ENCODE data around the gene C4orf50.

C4orf50 gene

GRCh38 chr4:6055030-6055429, 36.8 kb upstream of the C4orf50 start:
- H3K4me1 ChIP-seq (ENCODE audit: insufficient read depth, low read length), result no peaks in the 10 kb centered on the region
- H3K4me3 ChIP-seq (ENCODE audit: low read depth in 1 of 2, low read length in 2 of 2), result no peak overlapping the region
- H3K9ac ChIP-seq (ENCODE audit: low read depth, low read length), result no peak overlapping the region
- peaks cover 33% of the 10 kb centered on the region for H3K9me3 ChIP-seq (ENCODE audit: insufficient read depth, low read length, severe bottlenecking)
- ATAC-seq (ENCODE audit: insufficient read depth, low read depth), result no peak
- DNase-seq, result no peak
- H3K4me2 ChIP-seq (ENCODE audit: insufficient read depth, low read length), result no peak overlapping the region
- H3K27me3 ChIP-seq (ENCODE audit: insufficient read depth, low read length, poor library complexity), result no peaks in the 10 kb centered on the region
- no peak overlapping the region for H2AFZ ChIP-seq (ENCODE audit: low read depth, low read length)
- H4K20me1 ChIP-seq (ENCODE audit: insufficient read depth, low read length), result no peaks in the 10 kb centered on the region
- H3K79me2 ChIP-seq (ENCODE audit: insufficient read depth, low read length), result no peaks in the 10 kb centered on the region
- H3K36me3 ChIP-seq (ENCODE audit: insufficient read depth, low read length), result no peaks in the 10 kb centered on the region
- no peak overlapping the region for H3K27ac ChIP-seq (ENCODE audit: low read length)
- TF ChIP-seq CTCF (IDR thresholded peaks at IDR 0.05; ENCODE audit: borderline replicate concordance, extremely low read depth, low read length, poor library complexity, severe bottlenecking) (no peak), EZH2 (IDR thresholded peaks at IDR 0.05; ENCODE audit: borderline replicate concordance, low read depth, low read length, severe bottlenecking) (no peak)

- no peak for DNase-seq
- no peak overlapping the region for H3K4me3 ChIP-seq (ENCODE audit: low read depth in 1 of 2, low read length in 2 of 2)
- TF ChIP-seq CTCF (IDR thresholded peaks at IDR 0.05; ENCODE audit: borderline replicate concordance, extremely low read depth, low read length, poor library complexity, severe bottlenecking), result no peak
- no peak for TF ChIP-seq EZH2 (IDR thresholded peaks at IDR 0.05; ENCODE audit: borderline replicate concordance, low read depth, low read length, severe bottlenecking)
- no peaks in the 10 kb centered on the region for H3K79me2 ChIP-seq (ENCODE audit: insufficient read depth, low read length)
- no peak overlapping the region for H3K9ac ChIP-seq (ENCODE audit: low read depth, low read length)
- no peak overlapping the region for H3K4me2 ChIP-seq (ENCODE audit: insufficient read depth, low read length)
- H4K20me1 ChIP-seq (ENCODE audit: insufficient read depth, low read length), result no peaks in the 10 kb centered on the region
- no peaks in the 10 kb centered on the region for H3K36me3 ChIP-seq (ENCODE audit: insufficient read depth, low read length)
- ATAC-seq (ENCODE audit: insufficient read depth, low read depth), result no peak
- peaks cover 27% of the 10 kb centered on the region for H3K9me3 ChIP-seq (ENCODE audit: insufficient read depth, low read length, severe bottlenecking)
- H3K4me1 ChIP-seq (ENCODE audit: insufficient read depth, low read length), result no peaks in the 10 kb centered on the region
- no peak overlapping the region for H2AFZ ChIP-seq (ENCODE audit: low read depth, low read length)
- H3K27ac ChIP-seq (ENCODE audit: low read length), result no peak overlapping the region
- no peaks in the 10 kb centered on the region for H3K27me3 ChIP-seq (ENCODE audit: insufficient read depth, low read length, poor library complexity)
These were observed 36.1 kb upstream of the C4orf50 start for GRCh38 chr4:6054162-6054922.

GRCh38 chr4:6052679-6053078, 34.4 kb upstream of the C4orf50 start:
- H2AFZ ChIP-seq (ENCODE audit: low read depth, low read length), result no peak overlapping the region
- H3K4me2 ChIP-seq (ENCODE audit: insufficient read depth, low read length), result no peak overlapping the region
- no peak overlapping the region for H3K9ac ChIP-seq (ENCODE audit: low read depth, low read length)
- no peaks in the 10 kb centered on the region for H3K27me3 ChIP-seq (ENCODE audit: insufficient read depth, low read length, poor library complexity)
- DNase-seq (no peak), ATAC-seq (ENCODE audit: insufficient read depth, low read depth) (no peak)
- no peak overlapping the region for H3K27ac ChIP-seq (ENCODE audit: low read length)
- H3K4me3 ChIP-seq (ENCODE audit: low read depth in 1 of 2, low read length in 2 of 2), result no peak overlapping the region
- H4K20me1 ChIP-seq (ENCODE audit: insufficient read depth, low read length), result no peaks in the 10 kb centered on the region
- peaks cover 11% of the 10 kb centered on the region for H3K9me3 ChIP-seq (ENCODE audit: insufficient read depth, low read length, severe bottlenecking)
- TF ChIP-seq CTCF (IDR thresholded peaks at IDR 0.05; ENCODE audit: borderline replicate concordance, extremely low read depth, low read length, poor library complexity, severe bottlenecking) (no peak), EZH2 (IDR thresholded peaks at IDR 0.05; ENCODE audit: borderline replicate concordance, low read depth, low read length, severe bottlenecking) (no peak)
- no peaks in the 10 kb centered on the region for H3K4me1 ChIP-seq (ENCODE audit: insufficient read depth, low read length)
- no peaks in the 10 kb centered on the region for H3K36me3 ChIP-seq (ENCODE audit: insufficient read depth, low read length)
- no peaks in the 10 kb centered on the region for H3K79me2 ChIP-seq (ENCODE audit: insufficient read depth, low read length)

All from DND-41 (cell line).